H7 (cell line): ENCODE results near the gene KNL1. TPM values are rescaled to one million over a fixed set of nuclear protein-coding genes. Genes with fewer than 3 reads are reported as not detected.
A peak's percentile ranks its signal among the peaks of the same experiment; 100 is the strongest.
"Not testable (repeated sequence)": the region's sequence is repeated elsewhere in the genome, so short reads cannot be mapped to it uniquely, and the experiment has no call there.

Source experiments
- DNase-seq: peaks from one replicate; pipeline ENCODE4 v3.0.0; 2012
- H3K27me3 ChIP-seq: 2 replicates; pipeline ENCODE4 v1.6.0; 2011; ENCODE audit warnings: mild to moderate bottlenecking, low read length; ENCODE audit not compliant: control insufficient read depth, insufficient read depth
- H3K36me3 ChIP-seq: replicated peaks from 2 replicates; pipeline ENCODE4 v1.5.1; 2011; ENCODE audit warnings: low read length; ENCODE audit not compliant: control insufficient read depth, insufficient read depth
- H3K4me3 ChIP-seq: 2 replicates; pipeline ENCODE4 v1.5.1; 2011; ENCODE audit warnings: low read depth, mild to moderate bottlenecking, control low read depth, low read length, moderate library complexity; ENCODE audit not compliant: insufficient read depth
- total RNA-seq: library from RNA; depleted of rRNA; stranded (reverse); fragments of >200 nt; shearing (Covaris generic); gene quantifications from 2 replicates; pipeline ENCODE4 v1.2.3, GENCODE V29; 2014

KNL1 gene
- total RNA-seq, 1 experiment from 2014 or later = 28.4 TPM

DNA sequence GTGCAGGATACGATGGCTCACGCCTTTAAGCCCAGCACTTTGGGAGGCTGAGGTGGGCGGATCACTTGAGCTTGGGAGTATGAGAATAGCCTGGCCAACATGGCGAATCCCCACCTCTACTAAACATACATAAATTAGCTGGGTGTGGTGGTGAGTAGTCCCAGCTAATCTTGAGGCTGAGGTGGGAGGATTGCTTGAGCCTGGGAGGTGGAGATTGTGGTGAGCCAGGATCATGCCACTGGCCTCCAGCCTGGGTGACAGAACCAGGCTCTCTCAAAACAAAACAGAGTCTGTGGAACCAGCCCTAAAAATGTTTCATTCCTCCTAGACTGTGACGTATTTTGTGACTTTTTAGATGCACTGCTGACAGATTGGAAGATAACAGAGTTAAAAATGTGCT lies 66.6 kb downstream of the KNL1 start:
- no peaks in the 10 kb centered on the region for H3K27me3 ChIP-seq
- no peaks in the 10 kb centered on the region for H3K36me3 ChIP-seq
- H3K4me3 ChIP-seq = no peak overlapping the region
- DNase-seq = no peak

DNA sequence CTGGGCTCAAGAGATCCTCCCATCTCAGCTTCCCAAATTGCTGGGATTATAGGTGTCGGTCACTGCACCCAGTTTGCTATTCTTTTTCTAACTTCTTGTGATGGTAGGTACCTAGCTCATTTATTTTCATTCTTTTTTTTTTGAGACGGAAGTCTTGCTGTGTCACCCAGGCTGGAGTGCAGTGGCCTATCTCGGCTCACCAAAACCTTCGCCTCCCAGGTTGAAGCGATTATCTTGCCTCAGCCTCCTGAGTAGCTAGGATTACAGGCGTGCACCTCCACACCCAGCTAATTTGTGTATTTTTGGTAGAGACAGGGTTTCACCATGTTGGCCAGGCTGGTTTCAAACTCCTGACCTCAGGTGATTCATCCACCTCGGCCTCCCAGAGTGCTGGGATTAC lies 70.9 kb downstream of the KNL1 start:
- no peak for DNase-seq
- H3K36me3 ChIP-seq = no peaks in the 10 kb centered on the region
- H3K27me3 ChIP-seq = no peaks in the 10 kb centered on the region
- H3K4me3 ChIP-seq = no peak overlapping the region

DNA sequence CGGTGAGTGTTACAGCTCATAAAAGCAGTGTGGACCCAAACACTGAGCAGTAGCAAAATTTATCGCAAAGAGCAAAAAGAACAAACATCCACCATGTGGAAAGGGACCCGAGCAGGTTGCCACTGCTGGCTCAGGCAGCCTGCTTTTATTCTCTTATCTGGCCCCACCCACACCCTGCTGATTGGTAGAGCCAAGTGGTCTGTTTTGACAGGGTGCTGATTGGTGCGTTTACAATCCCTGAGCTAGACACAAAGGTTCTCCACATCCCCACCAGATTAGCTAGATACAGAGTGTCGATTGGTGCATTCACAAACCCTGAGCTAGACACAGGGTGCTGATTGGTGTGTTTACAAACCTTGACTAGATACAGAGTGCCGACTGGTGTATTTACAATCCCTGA lies 82.2 kb downstream of the KNL1 start:
- H3K36me3 ChIP-seq, H3K27me3 ChIP-seq, H3K4me3 ChIP-seq, DNase-seq: not testable (repeated sequence)

DNA sequence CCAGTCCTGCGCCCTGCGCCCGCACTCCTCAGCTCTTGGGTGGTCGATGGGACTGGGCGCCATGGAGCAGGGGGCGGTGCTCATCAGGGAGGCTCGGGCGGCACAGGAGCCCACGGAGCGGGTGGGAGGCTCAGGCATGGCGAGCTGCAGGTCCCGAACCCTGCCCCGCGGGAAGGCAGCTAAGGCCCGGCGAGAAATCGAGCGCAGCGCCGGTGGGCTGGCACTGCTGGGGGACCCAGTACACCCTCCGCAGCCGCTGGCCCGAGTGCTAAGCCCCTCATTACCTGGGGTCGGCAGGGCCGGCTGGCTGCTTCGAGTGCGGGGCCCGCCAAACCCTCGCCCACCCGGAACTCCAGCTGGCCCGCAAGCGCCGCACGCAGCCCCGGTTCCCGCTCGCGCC lies 82.9 kb downstream of the KNL1 start:
- not testable (repeated sequence) for DNase-seq, H3K36me3 ChIP-seq, H3K27me3 ChIP-seq, H3K4me3 ChIP-seq

DNA sequence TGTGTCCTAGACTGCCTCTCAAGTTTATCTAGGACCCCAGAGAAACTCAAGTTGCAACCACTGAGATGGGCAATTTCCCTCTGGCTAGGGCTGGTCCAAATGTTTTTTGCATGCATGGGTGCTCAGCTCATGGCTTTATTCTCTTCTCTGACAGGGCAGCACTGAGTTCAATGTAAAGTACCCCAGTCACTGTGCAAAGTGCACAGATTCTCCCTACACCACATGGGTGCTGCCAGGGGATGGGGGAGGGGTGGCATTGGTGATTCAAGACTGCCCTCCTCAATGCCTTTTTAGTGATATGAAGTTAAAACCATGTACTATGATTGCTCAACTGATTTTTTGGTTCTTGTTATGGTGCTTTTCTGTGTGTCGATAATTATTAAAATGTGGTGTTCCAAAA lies 86.1 kb downstream of the KNL1 start:
- Histone ChIP-seq H3K36me3 (no peaks in the 10 kb centered on the region), H3K27me3 (no peaks in the 10 kb centered on the region), H3K4me3 (no peak overlapping the region)
- DNase-seq = no peak

DNA sequence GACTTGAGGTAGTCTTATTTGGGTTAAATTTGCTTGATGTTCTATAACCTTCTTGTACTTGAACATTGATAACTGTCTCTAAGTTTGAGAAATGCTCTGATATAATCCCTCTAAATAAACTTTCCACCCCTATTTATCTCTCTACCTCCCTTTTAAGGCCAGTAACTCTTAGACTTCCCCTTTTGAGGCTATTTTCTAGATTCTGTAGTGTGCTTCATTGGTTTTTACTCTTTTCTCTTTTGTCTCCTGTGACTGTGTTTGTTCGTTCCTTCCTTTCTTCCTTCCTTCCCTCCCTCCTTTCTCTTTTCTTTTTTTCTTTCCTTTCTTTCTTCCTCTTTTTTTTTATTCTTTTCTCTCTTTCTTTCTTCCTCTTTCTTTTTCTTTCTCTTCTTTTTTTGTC lies 86.9 kb downstream of the KNL1 start:
- H3K36me3 ChIP-seq, H3K4me3 ChIP-seq, H3K27me3 ChIP-seq, DNase-seq: not testable (repeated sequence)

DNA sequence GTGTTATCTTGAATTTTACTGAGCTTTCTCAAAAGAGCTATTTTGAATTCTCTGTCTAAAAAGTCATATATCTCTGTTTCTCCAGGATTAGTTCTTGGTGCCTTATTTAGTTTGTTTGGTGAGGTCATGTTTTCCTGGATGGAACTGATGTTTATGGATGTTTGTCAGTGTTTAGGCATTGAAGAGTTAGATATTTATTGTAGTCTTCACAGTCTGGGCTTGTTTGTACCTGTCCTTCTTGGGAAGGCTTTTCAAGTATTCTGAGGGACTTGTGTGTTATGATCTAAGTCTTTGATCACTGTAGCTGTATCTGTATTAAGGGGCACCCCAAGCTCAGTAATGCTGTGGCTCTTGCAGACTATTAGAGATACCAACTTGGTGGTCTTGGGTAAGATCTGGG lies 90.3 kb downstream of the KNL1 start:
- DNase-seq = no peak
- Histone ChIP-seq H3K4me3 (no peak overlapping the region), H3K27me3 (no peaks in the 10 kb centered on the region), H3K36me3 (no peaks in the 10 kb centered on the region)

DNA sequence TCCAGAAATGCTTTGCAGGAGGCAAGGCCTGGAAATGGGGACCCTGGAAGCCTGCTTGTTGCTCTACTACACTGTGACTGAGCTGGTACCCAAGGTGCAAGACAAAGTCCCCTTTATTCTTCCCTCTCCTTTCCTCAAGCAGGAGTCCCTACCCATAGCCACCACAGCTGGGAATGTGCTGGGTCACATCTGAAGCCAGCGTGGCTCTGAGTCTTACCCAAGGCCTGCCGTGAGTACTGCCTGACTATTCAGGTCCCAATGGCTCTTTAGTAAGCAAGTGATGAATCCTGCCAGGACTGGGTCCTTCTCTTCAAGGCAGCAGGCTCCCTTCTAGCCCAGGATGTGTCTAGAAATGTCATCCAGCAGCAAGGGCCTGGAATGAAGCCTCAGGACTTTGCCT lies 91.3 kb downstream of the KNL1 start:
- DNase-seq = no peak
- Histone ChIP-seq H3K4me3 (no peak overlapping the region), H3K36me3 (no peaks in the 10 kb centered on the region), H3K27me3 (no peaks in the 10 kb centered on the region)

DNA sequence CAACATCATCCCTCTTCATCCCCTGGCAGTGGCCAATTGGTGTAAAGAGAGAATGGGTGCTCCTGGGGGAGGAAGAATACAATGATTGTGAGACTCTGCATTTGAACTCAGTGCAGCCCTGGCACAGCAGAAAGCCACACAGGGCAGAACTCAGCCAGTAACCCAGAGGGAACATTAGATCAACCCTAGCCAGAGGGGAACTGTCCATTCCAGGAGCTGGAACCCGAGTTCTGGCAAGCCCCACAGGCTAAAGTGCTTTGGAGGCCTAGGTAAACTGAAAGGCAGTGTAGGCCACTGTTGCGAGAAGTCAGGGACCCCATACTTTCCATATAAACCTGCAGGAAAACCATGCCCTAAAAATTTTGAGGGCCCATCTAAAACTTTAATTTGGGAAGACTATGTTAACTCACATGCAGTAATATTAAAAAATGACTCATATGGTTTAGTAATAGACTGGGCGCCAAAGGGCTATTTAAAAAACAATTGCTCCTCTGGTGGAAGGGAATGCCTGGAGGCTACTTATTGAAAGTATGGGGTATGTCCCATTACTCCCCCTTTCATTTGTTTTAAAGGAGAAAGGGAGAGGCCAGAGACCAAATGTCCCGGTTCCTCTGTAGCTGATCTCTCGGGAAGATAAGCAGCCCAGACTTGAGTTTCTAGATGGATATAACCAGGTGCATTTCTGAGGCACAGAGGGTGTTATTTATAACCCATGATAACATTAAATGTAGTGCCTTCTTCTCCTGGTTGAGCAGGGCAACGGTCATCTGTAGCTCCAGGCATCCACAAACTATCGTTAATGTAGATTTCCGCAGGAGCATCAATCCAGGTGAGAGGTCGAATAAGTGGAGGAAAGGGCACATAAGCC lies 95.1 kb downstream of the KNL1 start:
- Histone ChIP-seq H3K27me3 (no peaks in the 10 kb centered on the region), H3K4me3 (no peak overlapping the region), H3K36me3 (no peaks in the 10 kb centered on the region)
- no peak for DNase-seq

DNA sequence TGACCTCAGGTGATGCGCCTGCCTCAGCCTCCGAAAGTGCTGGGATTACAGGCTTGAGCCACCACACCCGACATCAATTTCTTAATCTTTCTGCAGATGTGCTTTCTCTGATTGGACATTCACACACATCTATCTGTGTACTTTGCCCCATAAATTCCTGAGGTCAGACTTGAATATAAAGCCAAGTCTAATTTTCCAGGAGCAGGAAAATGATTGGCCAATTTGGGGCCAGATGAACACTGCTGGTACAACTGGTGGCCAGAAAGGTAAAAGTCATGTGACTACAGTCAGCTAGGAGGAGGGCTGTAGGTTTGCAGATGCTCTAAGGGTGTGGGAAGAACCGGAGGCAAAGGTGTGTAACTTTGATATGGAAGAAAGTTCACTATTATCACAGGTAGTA lies 97.7 kb downstream of the KNL1 start:
- H3K4me3 ChIP-seq = no peak overlapping the region
- H3K27me3 ChIP-seq = no peaks in the 10 kb centered on the region
- no peaks in the 10 kb centered on the region for H3K36me3 ChIP-seq
- DNase-seq = no peak

DNA sequence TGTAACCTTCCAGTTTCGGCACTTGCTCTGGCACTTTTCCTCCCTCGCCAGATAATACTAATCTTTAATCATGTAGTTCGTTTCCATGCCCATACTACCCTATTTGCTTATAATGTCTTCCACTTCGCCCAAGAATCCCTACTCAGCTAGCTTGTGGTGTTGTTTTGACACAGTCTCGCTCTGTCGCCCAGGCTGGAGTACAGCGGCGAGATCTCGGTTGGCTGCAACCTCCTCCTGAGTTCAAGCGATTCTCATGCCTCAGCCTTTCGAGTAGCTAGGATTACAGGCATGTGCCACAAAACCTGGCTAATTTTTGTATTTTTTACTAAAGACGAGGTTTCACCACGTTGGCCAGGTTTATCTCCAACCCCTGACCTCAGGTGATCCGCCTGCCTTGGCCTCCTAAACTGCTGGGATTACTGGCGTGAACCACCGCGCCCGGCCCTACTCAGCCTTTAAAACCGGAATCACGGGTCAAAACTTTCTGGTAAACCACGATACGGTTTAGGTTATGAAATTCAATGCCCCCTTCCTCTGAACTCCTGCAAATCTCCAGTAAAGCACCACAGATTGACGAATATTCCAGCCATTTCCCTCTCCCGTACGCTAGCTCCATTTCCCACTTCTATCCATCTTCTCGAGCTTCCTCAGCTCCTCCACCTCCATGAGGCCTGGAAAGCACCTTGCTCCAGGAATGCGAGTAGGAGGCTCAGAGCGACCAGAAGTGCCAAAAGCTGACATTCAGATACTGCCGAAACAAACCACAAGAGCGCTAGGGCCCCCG lies 100.0 kb downstream of the KNL1 start:
- H3K4me3 ChIP-seq = peak overlapping the region; percentile 98
- H3K27me3 ChIP-seq = no peaks in the 10 kb centered on the region
- H3K36me3 ChIP-seq = no peaks in the 10 kb centered on the region
- DNase-seq = no peak

DNA sequence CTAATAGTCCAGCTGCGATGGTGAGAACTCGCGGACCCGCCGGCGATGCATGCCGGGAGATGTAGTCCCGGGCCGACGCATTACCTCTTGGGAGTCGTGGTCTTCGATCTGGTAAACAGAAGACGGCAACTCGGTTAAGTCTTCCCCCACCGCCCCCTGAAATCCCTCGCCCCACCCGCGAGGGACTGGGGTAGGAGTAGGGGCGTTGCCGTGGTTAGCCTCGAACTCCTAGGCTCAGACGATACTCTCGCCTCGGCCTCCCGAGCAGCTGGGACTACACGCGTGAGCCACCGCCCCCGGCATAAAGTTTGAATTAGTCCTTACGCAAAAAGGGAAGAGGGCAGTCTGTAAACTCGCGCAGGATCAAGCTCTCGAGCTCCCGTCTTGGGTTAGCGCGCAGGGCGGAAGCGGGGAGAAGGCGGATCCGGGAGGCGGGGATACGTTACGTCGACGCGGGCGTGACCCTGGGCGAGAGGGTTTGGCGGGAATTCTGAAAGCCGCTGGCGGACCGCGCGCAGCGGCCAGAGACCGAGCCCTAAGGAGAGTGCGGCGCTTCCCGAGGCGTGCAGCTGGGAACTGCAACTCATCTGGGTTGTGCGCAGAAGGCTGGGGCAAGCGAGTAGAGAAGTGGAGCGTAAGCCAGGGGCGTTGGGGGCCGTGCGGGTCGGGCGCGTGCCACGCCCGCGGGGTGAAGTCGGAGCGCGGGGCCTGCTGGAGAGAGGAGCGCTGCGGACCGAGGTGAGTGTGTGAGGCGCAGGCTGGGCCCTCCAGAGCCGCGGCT lies 100.8 kb downstream of the KNL1 start, which contains the start of gene RAD51:
RAD51 (plus strand) TSS at position 487 of the 781 bp plus-strand sequence. CDS start 3,585 bp downstream, outside the sequence.
- Histone ChIP-seq H3K27me3 (no peaks in the 10 kb centered on the region), H3K4me3 (peak within 1 kb of the TSS; percentile 98), H3K36me3 (peaks cover 2% of the 10 kb centered on the region; the same call in 1 of the 2 replicates)
- DNase-seq = peak; percentile 95

DNA sequence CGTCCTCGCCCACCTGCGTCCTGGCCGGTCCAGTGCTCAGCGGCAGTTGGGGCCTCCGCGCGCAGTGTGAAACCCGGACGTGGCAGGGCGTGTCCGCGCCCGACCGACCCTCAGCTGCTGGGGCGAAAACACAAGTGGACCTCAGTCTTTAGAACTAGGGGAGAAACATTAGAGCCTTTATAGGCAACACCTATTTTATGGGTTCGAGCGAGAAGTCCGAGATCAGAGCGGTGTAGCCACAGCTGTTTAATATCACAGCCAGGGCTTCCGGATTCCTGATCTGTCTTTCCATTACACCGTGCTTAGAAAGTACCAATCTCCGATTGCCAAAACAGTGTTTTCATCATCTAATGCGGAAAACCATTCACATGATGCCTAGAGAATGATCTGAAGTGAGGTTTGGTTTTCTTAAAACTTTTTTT lies 101.4 kb downstream of the KNL1 start:
- peak overlapping the region; percentile 98 for H3K4me3 ChIP-seq
- H3K36me3 ChIP-seq = peaks cover 2% of the 10 kb centered on the region; the same call in 1 of the 2 replicates
- H3K27me3 ChIP-seq = no peaks in the 10 kb centered on the region
- DNase-seq = no peak

DNA sequence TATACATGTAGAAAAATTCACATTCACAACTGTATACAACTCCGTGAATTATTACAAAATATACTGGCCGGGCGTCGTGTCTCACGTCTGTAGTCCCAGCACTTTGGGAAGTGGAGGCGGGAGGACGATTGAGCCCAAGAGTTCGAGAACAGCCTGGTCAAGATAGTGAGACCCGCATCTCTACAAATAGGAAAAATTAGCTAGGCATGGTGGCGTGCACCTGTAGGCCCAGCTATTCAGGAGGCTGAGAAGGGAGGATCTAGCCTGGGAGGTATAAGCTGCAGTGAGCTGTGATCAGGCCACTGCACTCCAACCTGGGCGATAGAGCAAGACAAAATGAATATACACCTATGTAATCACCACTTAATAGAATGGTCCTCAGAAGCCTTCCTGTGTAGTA lies 102.2 kb downstream of the KNL1 start:
- Histone ChIP-seq H3K36me3 (peaks cover 4% of the 10 kb centered on the region), H3K4me3 (no peak overlapping the region; the same call in 1 of the 2 replicates), H3K27me3 (no peaks in the 10 kb centered on the region)
- no peak for DNase-seq
